Neural progenitor cell (in vitro differentiated cells): ENCODE data around the gene NT5DC1. TPM values are rescaled to one million over a fixed set of nuclear protein-coding genes. Genes with fewer than 3 reads are reported as not detected.

ENCODE experiments used
- DNase-seq: peaks from one replicate; pipeline ENCODE4 v3.0.0-alpha.2; 2016; ENCODE audit warnings: low spot score
- H2AFZ ChIP-seq: fragments of 200-600 bp; sonication (generic); replicated peaks from 2 replicates; pipeline ENCODE4 v1.6.1; 2016; ENCODE audit warnings: antibody characterized with exemption
- H3F3A ChIP-seq: fragments of 200-600 bp; sonication (generic); 2 replicates; pipeline ENCODE4 v1.6.1; 2016; ENCODE audit warnings: antibody characterized with exemption, low read depth
- H3K27ac ChIP-seq: fragments of 200-600 bp; sonication (generic); 2 replicates; pipeline ENCODE4 v1.5.1; 2016; ENCODE audit warnings: mild to moderate bottlenecking
- H3K27me3 ChIP-seq: fragments of 200-600 bp; sonication (generic); 2 replicates; pipeline ENCODE4 v1.6.1; 2016; ENCODE audit warnings: mild to moderate bottlenecking, moderate library complexity
- H3K36me3 ChIP-seq: fragments of 200-600 bp; sonication (generic); 2 replicates; pipeline ENCODE4 v1.5.1; 2016
- H3K4me1 ChIP-seq: fragments of 200-600 bp; sonication (generic); 2 replicates; pipeline ENCODE4 v1.6.1; 2016; ENCODE audit warnings: mixed run types
- H3K4me2 ChIP-seq: fragments of 200-600 bp; sonication (generic); 2 replicates; pipeline ENCODE4 v1.6.1; 2016
- H3K4me3 ChIP-seq: fragments of 200-600 bp; sonication (generic); 2 replicates; pipeline ENCODE4 v1.5.1; 2016
- H3K79me2 ChIP-seq: fragments of 200-600 bp; sonication (generic); 2 replicates; pipeline ENCODE4 v1.6.1; 2016; ENCODE audit warnings: low read depth
- H3K9ac ChIP-seq: fragments of 200-600 bp; sonication (generic); 2 replicates; pipeline ENCODE4 v1.6.1; 2016
- H3K9me3 ChIP-seq: fragments of 200-600 bp; sonication (generic); 2 replicates; pipeline ENCODE4 v1.5.1; 2016; ENCODE audit warnings: low read depth
- H4K20me1 ChIP-seq: fragments of 200-600 bp; sonication (generic); 2 replicates; pipeline ENCODE4 v1.6.1; 2016; ENCODE audit warnings: low read depth
- H3K27ac Mint-ChIP-seq: 3 replicates; pipeline ENCODE4 v1.8.0; 2021; ENCODE audit warnings: mixed read lengths
- H3K27me3 Mint-ChIP-seq: 2 replicates; pipeline ENCODE4 v1.8.0; 2022; ENCODE audit warnings: low read depth, mild to moderate bottlenecking, inconsistent platforms, moderate library complexity, mixed read lengths; ENCODE audit not compliant: insufficient read depth
- H3K36me3 Mint-ChIP-seq: 3 replicates; pipeline ENCODE4 v1.8.0; 2021; ENCODE audit warnings: mixed read lengths
- H3K4me1 Mint-ChIP-seq: 3 replicates; pipeline ENCODE4 v1.8.0; 2021; ENCODE audit warnings: mixed read lengths
- H3K4me3 Mint-ChIP-seq: 3 replicates; pipeline ENCODE4 v1.8.0; 2021; ENCODE audit warnings: mild to moderate bottlenecking, moderate library complexity, mixed read lengths
- H3K9me3 Mint-ChIP-seq: 3 replicates; pipeline ENCODE4 v1.8.0; 2020; ENCODE audit warnings: mixed read lengths
- CTCF ChIP-seq: fragments of 200-600 bp; sonication (generic); IDR thresholded peaks from 2 replicates; pipeline ENCODE4 v1.5.1; 2017; ENCODE audit warnings: antibody characterized with exemption, mild to moderate bottlenecking
- EZH2 ChIP-seq: fragments of 200-600 bp; sonication (generic); IDR thresholded peaks from 2 replicates; pipeline ENCODE4 v1.6.1; 2017; ENCODE audit warnings: antibody characterized with exemption, mild to moderate bottlenecking, moderate library complexity
- EZH2phosphoT487 ChIP-seq: fragments of 200-600 bp; sonication (generic); IDR thresholded peaks from 2 replicates; pipeline ENCODE4 v1.6.1; 2017; ENCODE audit warnings: antibody characterized with exemption
- total RNA-seq: library from RNA; depleted of rRNA; stranded (reverse); fragments of >200 nt; gene quantifications from 2 replicates; pipeline ENCODE4 v1.2.3, GENCODE V29; 2015; ENCODE audit warnings: low replicate concordance

NT5DC1 gene
- total RNA-seq, 1 donor from 2014 or later, result 19.3 TPM

GRCh38 chr6:116239856-116240255 is 139.2 kb downstream of the NT5DC1 start:
- Histone ChIP-seq H2AFZ (no peak overlapping the region), H3F3A (peaks cover 4% of the 10 kb centered on the region), H3K9me3 (no peaks in the 10 kb centered on the region), H3K27me3 (no peaks in the 10 kb centered on the region), H3K27ac (no peak overlapping the region), H3K9ac (no peak overlapping the region), H3K4me1 (no peaks in the 10 kb centered on the region), H4K20me1 (no peaks in the 10 kb centered on the region), H3K36me3 (peaks cover 10% of the 10 kb centered on the region), H3K4me2 (no peak overlapping the region), H3K79me2 (no peaks in the 10 kb centered on the region), H3K4me3 (no peak overlapping the region)
- H3K9me3 Mint-ChIP-seq, result no peaks in the 10 kb centered on the region
- no peaks in the 10 kb centered on the region for H3K4me1 Mint-ChIP-seq
- DNase-seq, result no peak
- H3K36me3 Mint-ChIP-seq, result peaks cover 1% of the 10 kb centered on the region
- TF ChIP-seq EZH2 (no peak), CTCF (no peak), EZH2phosphoT487 (no peak)
- peaks cover 2% of the 10 kb centered on the region for H3K27me3 Mint-ChIP-seq
- H3K27ac Mint-ChIP-seq, result no peak overlapping the region
- H3K4me3 Mint-ChIP-seq, result no peak overlapping the region

GRCh38 chr6:116244284-116244683 is 143.6 kb downstream of the NT5DC1 start:
- TF ChIP-seq CTCF (no peak), EZH2 (no peak), EZH2phosphoT487 (no peak)
- no peak overlapping the region for H3K27ac Mint-ChIP-seq
- Histone ChIP-seq H3K27me3 (no peaks in the 10 kb centered on the region), H3K9ac (no peak overlapping the region), H3K4me1 (no peaks in the 10 kb centered on the region), H4K20me1 (peaks cover 1% of the 10 kb centered on the region), H3K36me3 (peaks cover 3% of the 10 kb centered on the region), H3K4me3 (no peak overlapping the region), H3K27ac (no peak overlapping the region), H3K9me3 (no peaks in the 10 kb centered on the region), H3K79me2 (peaks cover 7% of the 10 kb centered on the region), H3F3A (peaks cover 12% of the 10 kb centered on the region), H3K4me2 (no peak overlapping the region), H2AFZ (no peak overlapping the region)
- peaks cover 12% of the 10 kb centered on the region for H3K4me1 Mint-ChIP-seq
- DNase-seq, result no peak
- no peaks in the 10 kb centered on the region for H3K9me3 Mint-ChIP-seq
- peaks cover 1% of the 10 kb centered on the region for H3K36me3 Mint-ChIP-seq
- H3K27me3 Mint-ChIP-seq, result peaks cover 2% of the 10 kb centered on the region
- no peak overlapping the region for H3K4me3 Mint-ChIP-seq

- no peak for TF ChIP-seq EZH2phosphoT487
- TF ChIP-seq CTCF, result no peak
- TF ChIP-seq EZH2, result no peak
- H4K20me1 ChIP-seq, result peaks cover 13% of the 10 kb centered on the region
- Mint-ChIP-seq H3K4me1 (peaks cover 28% of the 10 kb centered on the region), H3K27ac (no peak overlapping the region), H3K27me3 (peaks cover 2% of the 10 kb centered on the region), H3K4me3 (no peak overlapping the region), H3K36me3 (peaks cover 9% of the 10 kb centered on the region), H3K9me3 (no peaks in the 10 kb centered on the region)
- H3K4me1 ChIP-seq, result peaks cover 14% of the 10 kb centered on the region
- H3K4me3 ChIP-seq, result no peak overlapping the region
- H3K9ac ChIP-seq, result no peak overlapping the region
- no peak overlapping the region for H3K27ac ChIP-seq
- peaks cover 25% of the 10 kb centered on the region for H3K79me2 ChIP-seq
- DNase-seq, result no peak
- H3K9me3 ChIP-seq, result no peaks in the 10 kb centered on the region
- no peak overlapping the region for H3K4me2 ChIP-seq
- no peak overlapping the region for H2AFZ ChIP-seq
- peaks cover 3% of the 10 kb centered on the region for H3K36me3 ChIP-seq
- H3K27me3 ChIP-seq, result no peaks in the 10 kb centered on the region
- H3F3A ChIP-seq, result peaks cover 12% of the 10 kb centered on the region
Measured at GRCh38 chr6:116246089-116246488, 145.4 kb downstream of the NT5DC1 start.
